ENCODE data around the gene EIF5.

DNA sequence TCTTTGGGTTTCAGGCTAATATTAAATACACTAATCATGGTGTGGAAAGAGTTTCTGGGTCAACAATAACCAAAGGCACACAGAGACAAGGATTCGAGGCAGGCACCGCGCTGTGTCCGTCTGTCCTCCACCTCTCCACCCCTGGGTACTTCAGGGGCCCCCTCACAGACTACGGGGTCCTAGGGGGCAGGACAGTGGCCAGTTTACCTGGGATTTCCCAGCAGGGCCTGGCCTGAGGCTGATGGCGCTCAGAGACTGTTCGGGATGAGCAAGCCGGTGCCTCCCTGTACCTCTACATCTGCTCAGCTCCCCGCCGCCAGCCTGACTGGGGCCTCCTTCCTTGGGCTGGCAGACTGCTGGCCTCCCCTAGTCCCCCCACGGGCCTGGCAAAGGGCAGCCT, 18.1 kb upstream of the EIF5 start:
- TF ChIP-seq, protein P1, sequence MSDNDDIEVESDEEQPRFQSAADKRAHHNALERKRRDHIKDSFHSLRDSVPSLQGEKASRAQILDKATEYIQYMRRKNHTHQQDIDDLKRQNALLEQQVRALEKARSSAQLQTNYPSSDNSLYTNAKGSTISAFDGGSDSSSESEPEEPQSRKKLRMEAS (IDR thresholded peaks at IDR 0.05; ENCODE audit: insufficient read depth, insufficient read length), result no peak
- TF ChIP-seq, protein P2, sequence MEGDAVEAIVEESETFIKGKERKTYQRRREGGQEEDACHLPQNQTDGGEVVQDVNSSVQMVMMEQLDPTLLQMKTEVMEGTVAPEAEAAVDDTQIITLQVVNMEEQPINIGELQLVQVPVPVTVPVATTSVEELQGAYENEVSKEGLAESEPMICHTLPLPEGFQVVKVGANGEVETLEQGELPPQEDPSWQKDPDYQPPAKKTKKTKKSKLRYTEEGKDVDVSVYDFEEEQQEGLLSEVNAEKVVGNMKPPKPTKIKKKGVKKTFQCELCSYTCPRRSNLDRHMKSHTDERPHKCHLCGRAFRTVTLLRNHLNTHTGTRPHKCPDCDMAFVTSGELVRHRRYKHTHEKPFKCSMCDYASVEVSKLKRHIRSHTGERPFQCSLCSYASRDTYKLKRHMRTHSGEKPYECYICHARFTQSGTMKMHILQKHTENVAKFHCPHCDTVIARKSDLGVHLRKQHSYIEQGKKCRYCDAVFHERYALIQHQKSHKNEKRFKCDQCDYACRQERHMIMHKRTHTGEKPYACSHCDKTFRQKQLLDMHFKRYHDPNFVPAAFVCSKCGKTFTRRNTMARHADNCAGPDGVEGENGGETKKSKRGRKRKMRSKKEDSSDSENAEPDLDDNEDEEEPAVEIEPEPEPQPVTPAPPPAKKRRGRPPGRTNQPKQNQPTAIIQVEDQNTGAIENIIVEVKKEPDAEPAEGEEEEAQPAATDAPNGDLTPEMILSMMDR (IDR thresholded peaks at IDR 0.05; ENCODE audit: extremely low read depth in 1 of 2, insufficient read depth in 1 of 2, low read depth in 1 of 2, low read length in 2 of 2), result no peak
- TF ChIP-seq POLR2A (IDR thresholded peaks at IDR 0.05; ENCODE audit: low read depth, low read length), result no peak
- no peak for TF ChIP-seq FOS (IDR thresholded peaks at IDR 0.05; ENCODE audit: borderline replicate concordance, insufficient read depth, low read length)

Measured in endothelial cell of umbilical vein (primary cell).